Heart left ventricle (tissue), 16 donors: ENCODE data around the gene ABCB10. TPM values are rescaled to one million over a fixed set of nuclear protein-coding genes. Genes with fewer than 3 reads are reported as not detected.

Source experiments
- ATAC-seq, 4 donors: fragments of 200-7000 bp; cut with Tn5 transposase; one replicate each; pipeline ENCODE4 v1.9.1; 2020 to 2022; ENCODE audit warnings: moderate library complexity in 4 of 4, mild to moderate bottlenecking in 3 of 4, moderate number of reproducible peaks in 1 of 4
- DNase-seq, 5 donors: peaks; one replicate each; pipeline ENCODE4 v3.0.0-alpha.2; 2020
- H3K27ac ChIP-seq, 12 donors: fragments of 200-600 bp; sonication (generic) in 4 of 12; one replicate each; pipeline versions ENCODE4 v1.5.0 to v1.8.0; 2016 to 2022; ENCODE audit warnings: mild to moderate bottlenecking in 2 of 12
- H3K27me3 ChIP-seq, 9 donors: fragments of 200-600 bp; sonication (generic) in 2 of 9; one replicate each; pipeline versions ENCODE4 v1.5.1 to v1.8.0; 2016 to 2022; ENCODE audit warnings: mild to moderate bottlenecking in 3 of 9
- H3K36me3 ChIP-seq, 9 donors: fragments of 200-600 bp; sonication (generic) in 2 of 9; one replicate each; pipeline versions ENCODE4 v1.5.0 to v1.8.0; 2018 to 2022; ENCODE audit warnings: mild to moderate bottlenecking in 2 of 9
- H3K4me1 ChIP-seq, 12 donors: fragments of 200-600 bp; sonication (generic) in 4 of 12; one replicate each; pipeline versions ENCODE4 v1.5.0 to v1.8.0; 2016 to 2022; ENCODE audit warnings: mild to moderate bottlenecking in 3 of 12
- H3K4me3 ChIP-seq, 12 donors: fragments of 200-600 bp; sonication (generic) in 4 of 12; one replicate each; pipeline versions ENCODE4 v1.5.0 to v1.8.0; 2017 to 2022; ENCODE audit warnings: mild to moderate bottlenecking in 9 of 12, moderate library complexity in 4 of 12
- H3K9me3 ChIP-seq, 12 donors: fragments of 200-600 bp; sonication (generic) in 4 of 12; one replicate each; pipeline versions ENCODE4 v1.5.0 to v1.8.0; 2016 to 2022; ENCODE audit warnings: mild to moderate bottlenecking in 1 of 12
- CTCF ChIP-seq, 12 donors: fragments of 200-600 bp; sonication (generic) in 4 of 12; IDR thresholded peaks; one replicate each; pipeline versions ENCODE4 v1.5.0 to v1.8.0; 2018 to 2022; ENCODE audit warnings: antibody characterized with exemption in 12 of 12, mild to moderate bottlenecking in 5 of 12
- POLR2A ChIP-seq, 2 donors: fragments of 450-650 bp; IDR thresholded peaks; one replicate each; pipeline ENCODE4 v1.6.1; 2017; ENCODE audit warnings: antibody characterized with exemption in 2 of 2, mild to moderate bottlenecking in 2 of 2, moderate library complexity in 2 of 2
- WGBS, 4 donors: extraction: QIAGEN DNeasy Blood & Tissue Kit in 2 of 4; methylation state at CpG; one replicate each; pipeline versions ENCODE4 v1.1.5 to v1.1.7; 2013 to 2018; 5-methylcytosine and 5-hydroxymethylcytosine counted together
- intact Hi-C, 10 donors: fragments of 100-400 bp; cut with DNase I; formaldehyde crosslinking; loops; one replicate each; pipeline versions ENCODE4 v1.11.1 to v1.14.2; 2022
- long read RNA-seq, 3 donors: library from polyadenylated mRNA; unstranded; transcript quantifications; one replicate each; pipeline ENCODE4 v2.0.0, GENCODE V29; 2020 to 2021
- polyA plus RNA-seq, 2 donors: library from polyadenylated mRNA; stranded (reverse); fragments of 200-250 nt; gene quantifications; one replicate each; pipeline ENCODE4 v1.2.3, GENCODE V29; 2013
- total RNA-seq, 9 donors: library from RNA; depleted of rRNA in 2 of 9; stranded (reverse); fragments of >200 nt in 2 of 9; fragmentation: NEBNext Ultra II Directional in 3 of 9; extraction: Animal tissue kit (Norgen Biotek cat#: 25700) in 3 of 9; gene quantifications; one replicate each; pipeline versions ENCODE4 v1.1.0 to v1.2.4, GENCODE V29; 2016 to 2023
- donor health status: ischemic (EF 13 %, LVEDD 7.1; RV severe dilation, severe dysfunction).
- donor health status: healthy with polysubstance abuse.
- donor health status: DM: no; HTN: yes; CAD: no.
- donor health status: DM: no; HTN: no; CAD: no.
- donor health status: ischemic (EF 25% LVEDD 6.9; RV normal size, moderate dysfunction).
- donor health status: ischemic (EF 25% LVEDD 5.7; RV mildly dilated, moderate dysfunction).
- donor health status: healthy.
- donor health status: DM: yes; HTN: yes; CAD: no.
- donor health status: ischemic (EF 35%, LVEDD 5.7; RV mildly dilated, moderate dysfunction).
- donor health status: nonischemic (EF 11% LVEDD 7.7; RV severe dilation, severe dysfunction).
- donor health status: DM: yes; HTN: yes; CAD: no.
- donor health status: PGD.
- donor health status: ischemic (EF 29% LVEDD 5.4; RV normal size, mild dysfunction).
- donor health status: nonischemic (EF 23%, LVEDD 6.1; RV moderate dilation, normal function).

Gene ABCB10
- total RNA-seq (10 to 100 TPM in 7 of 9 donors, 1 to 10 TPM in 2; 8.4 to 13.3 (median 10.8) TPM), polyA plus RNA-seq (1 to 10 TPM; 4.5 to 6.6 TPM)
- long read RNA-seq, donor 1, transcript ABCB10-201 (13 exons, 3,857 nt) = major isoform, 42 of 54 reads
- long read RNA-seq, donor 1, partial matches to known transcripts = 8 of 54 reads
- long read RNA-seq, donor 1, other reads (novel, unspliced or antisense) = 4 of 54 reads
- long read RNA-seq, donor 2, partial matches to known transcripts = 5 of 6 reads
- long read RNA-seq, donor 2, other reads (novel, unspliced or antisense) = 1 of 6 reads
- long read RNA-seq, donor 3, transcript ABCB10-201 (13 exons, 3,857 nt) = major isoform, 37 of 44 reads
- long read RNA-seq, donor 3, partial matches to known transcripts = 2 of 44 reads
- long read RNA-seq, donor 3, other reads (novel, unspliced or antisense) = 5 of 44 reads

- no peaks in the 10 kb centered on the region for H3K9me3 ChIP-seq
- DNase-seq (peak; percentile 96 to 98 (median 97)), ATAC-seq (peak; percentile 92 to 95 (median 94))
- intact Hi-C loops = loop anchor here (1.0 to 10.0 kb wide), 10 partner anchors 39 to 756 kb away; partner anchors contain the start of genes TAF5L (in 6 of the 10), URB2 (in 6 of the 10), GALNT2 (in 1 of the 10) and NUP133 (in 1 of the 10)
- no peaks in the 10 kb centered on the region for H3K36me3 ChIP-seq
- TF ChIP-seq CTCF (IDR thresholded peaks at IDR 0.05) (peak; percentile 56 to 94 (median 76)), POLR2A (IDR thresholded peaks at IDR 0.05) (peak in 1 of 2 donors; percentile 67)
- peaks cover 0 to 47% (median 28%) of the 10 kb centered on the region in 12 donors for H3K4me1 ChIP-seq
- 0 to 1% (median 0%) methylated on average over 26 to 109 of the region's 109 CpGs for WGBS, 4 donors
- H3K27me3 ChIP-seq = no peaks in the 10 kb centered on the region
- peak within 1 kb of the TSS; percentile 75 to 97 (median 92) for H3K27ac ChIP-seq
- peak within 1 kb of the TSS; percentile 76 to 90 (median 80) for H3K4me3 ChIP-seq
Measured at GRCh38 chr1:229558460-229559335, at the start of gene ABCB10. TSS of gene ABCB10 (minus strand) at chr1:229558707. CDS start at chr1:229558652, 55 bp downstream.

- no peaks in the 10 kb centered on the region for H3K9me3 ChIP-seq
- DNase-seq (no peak), ATAC-seq (no peak)
- 89 to 96% (median 95%) methylated on average over 2 of the region's 2 CpGs for WGBS, 4 donors
- intact Hi-C loops = no loop called here
- peaks cover 0 to 6% (median 0%) of the 10 kb centered on the region in 12 donors for H3K4me1 ChIP-seq
- TF ChIP-seq POLR2A (IDR thresholded peaks at IDR 0.05) (no peak), CTCF (IDR thresholded peaks at IDR 0.05) (no peak)
- no peaks in the 10 kb centered on the region for H3K27me3 ChIP-seq
- peaks cover 0 to 100% (median 97%) of the 10 kb centered on the region in 9 donors for H3K36me3 ChIP-seq
- no peak overlapping the region for H3K27ac ChIP-seq
- no peak overlapping the region for H3K4me3 ChIP-seq
Measured at GRCh38 chr1:229607370-229607769, 48.9 kb upstream of the ABCB10 start.

GRCh38 chr1:229603371-229604005 lies 45.0 kb upstream of the ABCB10 start:
- intact Hi-C loops = no loop called here
- H3K27me3 ChIP-seq = no peaks in the 10 kb centered on the region
- no peaks in the 10 kb centered on the region for H3K9me3 ChIP-seq
- no peak for DNase-seq
- ATAC-seq = no peak
- H3K27ac ChIP-seq = no peak overlapping the region
- H3K4me3 ChIP-seq = no peak overlapping the region
- peaks cover 0 to 25% (median 6%) of the 10 kb centered on the region in 12 donors for H3K4me1 ChIP-seq
- TF ChIP-seq POLR2A (IDR thresholded peaks at IDR 0.05) = no peak
- TF ChIP-seq CTCF (IDR thresholded peaks at IDR 0.05) = no peak
- H3K36me3 ChIP-seq = peaks cover 0 to 91% (median 81%) of the 10 kb centered on the region in 9 donors
- WGBS, 4 donors = 81 to 90% (median 86%) methylated on average over 7 of the region's 7 CpGs
